GM23338 (cell line): ENCODE data around the gene SH2D6. TPM values are rescaled to one million over a fixed set of nuclear protein-coding genes. Genes with fewer than 3 reads are reported as not detected.

Experiments
- ATAC-seq: fragments of 200-7000 bp; cut with Tn5 transposase; 3 replicates; pipeline ENCODE4 v1.9.1; 2020
- DNase-seq: peaks from one replicate; pipeline ENCODE4 v3.0.0-alpha.2; 2015; ENCODE audit warnings: low spot score
- H2AFZ ChIP-seq: fragments of 200-600 bp; sonication (generic); 2 replicates; pipeline ENCODE4 v1.8.0; 2016; ENCODE audit warnings: antibody characterized with exemption, mild to moderate bottlenecking, moderate library complexity
- H3F3A ChIP-seq: fragments of 200-600 bp; sonication (generic); replicated peaks from 2 replicates; pipeline ENCODE4 v1.8.0; 2017; ENCODE audit warnings: antibody characterized with exemption, mixed run types, low read depth
- H3K27ac ChIP-seq: fragments of 200-600 bp; sonication (generic); 2 replicates; pipeline ENCODE4 v1.6.1; 2016; ENCODE audit warnings: low read depth
- H3K27me3 ChIP-seq: fragments of 200-600 bp; sonication (generic); 2 replicates; pipeline ENCODE4 v1.8.0; 2016; ENCODE audit warnings: mild to moderate bottlenecking, mixed run types, moderate library complexity; ENCODE audit not compliant: insufficient read depth
- H3K36me3 ChIP-seq: fragments of 200-600 bp; sonication (generic); 2 replicates; pipeline ENCODE4 v1.8.0; 2016; ENCODE audit warnings: mild to moderate bottlenecking; ENCODE audit not compliant: insufficient read depth
- H3K4me1 ChIP-seq: fragments of 200-600 bp; sonication (generic); 2 replicates; pipeline ENCODE4 v1.8.0; 2016; ENCODE audit warnings: mild to moderate bottlenecking, moderate library complexity; ENCODE audit not compliant: insufficient read depth
- H3K4me2 ChIP-seq: fragments of 200-600 bp; sonication (generic); 2 replicates; pipeline ENCODE4 v1.7.1; 2017; ENCODE audit warnings: mixed run types
- H3K4me3 ChIP-seq: fragments of 200-600 bp; sonication (generic); 2 replicates; pipeline ENCODE4 v1.6.1; 2016; ENCODE audit warnings: mixed run types
- H3K79me2 ChIP-seq: fragments of 200-600 bp; sonication (generic); replicated peaks from 2 replicates; pipeline ENCODE4 v1.8.0; 2017; ENCODE audit warnings: mild to moderate bottlenecking; ENCODE audit not compliant: insufficient read depth
- H3K9me2 ChIP-seq: fragments of 200-600 bp; sonication (generic); 2 replicates; pipeline ENCODE4 v1.8.0; 2017; ENCODE audit not compliant: insufficient read depth
- H4K20me1 ChIP-seq: fragments of 200-600 bp; sonication (generic); replicated peaks from 2 replicates; pipeline ENCODE4 v1.8.0; 2017; ENCODE audit warnings: mild to moderate bottlenecking; ENCODE audit not compliant: insufficient read depth
- H3K27ac Mint-ChIP-seq: 2 replicates; pipeline ENCODE4 v1.8.0; 2020; ENCODE audit warnings: inconsistent platforms, mild to moderate bottlenecking, moderate library complexity, mixed read lengths
- H3K27me3 Mint-ChIP-seq: 3 replicates; pipeline ENCODE4 v1.8.0; 2022; ENCODE audit warnings: low read depth, mild to moderate bottlenecking, moderate library complexity, mixed read lengths, inconsistent platforms; ENCODE audit not compliant: insufficient read depth, poor library complexity
- H3K36me3 Mint-ChIP-seq: 3 replicates; pipeline ENCODE4 v1.8.0; 2021; ENCODE audit warnings: low read depth, mild to moderate bottlenecking, inconsistent platforms, moderate library complexity, mixed read lengths
- H3K4me1 Mint-ChIP-seq: 3 replicates; pipeline ENCODE4 v1.8.0; 2020; ENCODE audit warnings: mild to moderate bottlenecking, inconsistent platforms, mixed read lengths
- H3K4me3 Mint-ChIP-seq: 3 replicates; pipeline ENCODE4 v1.8.0; 2021; ENCODE audit warnings: moderate library complexity, mild to moderate bottlenecking, inconsistent platforms, mixed read lengths
- H3K9me3 Mint-ChIP-seq: 3 replicates; pipeline ENCODE4 v1.8.0; 2020; ENCODE audit warnings: moderate library complexity, mild to moderate bottlenecking, inconsistent platforms, mixed read lengths
- CREB1 ChIP-seq: fragments of 250-450 bp; sonication (Bioruptor Pico); IDR thresholded peaks from 2 replicates; pipeline ENCODE4 v1.5.0; 2020; ENCODE audit warnings: low read depth, mild to moderate bottlenecking, moderate library complexity
- CTCF ChIP-seq, 2 experiments: fragments of 200-600 bp in 1 of 2; sonication (generic) in 1 of 2; conservative IDR thresholded peaks; 2 replicates each; pipeline versions ENCODE4 v1.5.1 to v1.6.1; 2016 to 2017; ENCODE audit warnings: antibody characterized with exemption in 2 of 2, low read depth in 2 of 2, mild to moderate bottlenecking in 2 of 2, moderate library complexity in 1 of 2
- EZH2phosphoT487 ChIP-seq: fragments of 200-600 bp; sonication (generic); IDR thresholded peaks from one replicate; pipeline ENCODE4 v1.8.1; 2018; ENCODE audit warnings: antibody characterized with exemption; ENCODE audit not compliant: unreplicated experiment
- JUNB ChIP-seq: IDR thresholded peaks from one replicate; pipeline ENCODE4 v1.6.1; 2016; ENCODE audit warnings: antibody characterized with exemption; ENCODE audit not compliant: unreplicated experiment
- NANOG ChIP-seq: IDR thresholded peaks from 2 replicates; pipeline ENCODE4 v1.6.1; 2016; ENCODE audit warnings: antibody characterized with exemption, borderline replicate concordance
- POLR2AphosphoS5 ChIP-seq: IDR thresholded peaks from 2 replicates; pipeline ENCODE4 v1.6.1; 2016; ENCODE audit warnings: antibody characterized with exemption, low read depth
- REST ChIP-seq: IDR thresholded peaks from one replicate; pipeline ENCODE4 v1.6.1; 2018; ENCODE audit warnings: antibody characterized with exemption; ENCODE audit not compliant: unreplicated experiment
- STAT1 ChIP-seq: IDR thresholded peaks from one replicate; pipeline ENCODE4 v1.6.1; 2016; ENCODE audit warnings: antibody characterized with exemption; ENCODE audit not compliant: unreplicated experiment
- ZNF114 ChIP-seq: fragments of 250-450 bp; sonication (Bioruptor Pico); IDR thresholded peaks from 2 replicates; pipeline ENCODE4 v1.5.0; 2020; ENCODE audit warnings: mild to moderate bottlenecking, moderate library complexity
- ZNF331 ChIP-seq: fragments of 250-450 bp; sonication (Bioruptor Pico); IDR thresholded peaks from 2 replicates; pipeline ENCODE4 v1.5.0; 2020; ENCODE audit warnings: low read depth, mild to moderate bottlenecking, moderate library complexity
- ZNF462 ChIP-seq: fragments of 250-450 bp; sonication (Bioruptor Pico); IDR thresholded peaks from 2 replicates; pipeline ENCODE4 v1.5.0; 2020; ENCODE audit warnings: mild to moderate bottlenecking, moderate library complexity
- polyA plus RNA-seq: library from polyadenylated mRNA; unstranded; fragments of >200 nt; fragmentation: Nextera tagmentation; extraction: Ambion mirVana; gene quantifications from 2 replicates; pipeline ENCODE4 v1.2.1, GENCODE V29; 2016
- total RNA-seq: library from RNA; depleted of rRNA; stranded (reverse); fragments of >200 nt; shearing (Covaris generic); gene quantifications from 2 replicates; pipeline ENCODE4 v1.2.3, GENCODE V29; 2014

The SH2D6 gene
- total and polyA plus RNA-seq, 2 experiments from 2014 or later: 0.37 TPM; not detected in 1

- TF ChIP-seq CTCF (conservative IDR thresholded peaks at IDR 0.05; ENCODE audit: low read depth in 2 of 2) (peak; percentile 100), EZH2phosphoT487 (no peak), REST (no peak), STAT1 (no peak), ZNF114 (CRISPR knock-in tag) (no peak)
These were observed 2.2 kb downstream of the SH2D6 start (continued) for GRCh38 chr2:85420536-85421259.

- H3K9me3 Mint-ChIP-seq: no peaks in the 10 kb centered on the region
- H3K27ac ChIP-seq: peak overlapping the region; percentile 68; the same call in 1 of the 2 replicates
- peaks cover 29% of the 10 kb centered on the region for H3K4me1 ChIP-seq
These were observed 3.0 kb downstream of the SH2D6 start for GRCh38 chr2:85421260-85422071.

More at GRCh38 chr2:85421260-85422071, 3.0 kb downstream of the SH2D6 start:
- Histone ChIP-seq H3K4me2 (peak overlapping the region; percentile 51), H4K20me1 (no peaks in the 10 kb centered on the region), H2AFZ (peak overlapping the region; percentile 99), H3K4me3 (no peak overlapping the region), H3F3A (peaks cover 13% of the 10 kb centered on the region; the same call in 1 of the 2 replicates), H3K9me2 (no peaks in the 10 kb centered on the region), H3K36me3 (no peaks in the 10 kb centered on the region), H3K27me3 (peaks cover 4% of the 10 kb centered on the region; the same call in 1 of the 2 replicates), H3K79me2 (peaks cover 4% of the 10 kb centered on the region; the same call in 1 of the 2 replicates)
- TF ChIP-seq ZNF331 (CRISPR knock-in tag): no peak
- TF ChIP-seq CREB1: no peak
- no peak for TF ChIP-seq ZNF462 (CRISPR knock-in tag)
- TF ChIP-seq POLR2AphosphoS5: no peak
- no peak for TF ChIP-seq NANOG
- no peak for TF ChIP-seq ZNF114 (CRISPR knock-in tag)
- no peak for TF ChIP-seq JUNB
- ATAC-seq (no peak), DNase-seq (no peak)
- H3K4me1 Mint-ChIP-seq: peaks cover 29% of the 10 kb centered on the region
- no peak overlapping the region; the same call in 2 of the 3 replicates for H3K4me3 Mint-ChIP-seq
- peaks cover 29% of the 10 kb centered on the region for H3K27me3 Mint-ChIP-seq
- no peaks in the 10 kb centered on the region; the same call in 2 of the 3 replicates for H3K36me3 Mint-ChIP-seq
- no peak overlapping the region for H3K27ac Mint-ChIP-seq
